IPS DF 19.7 (cell line): ENCODE measurements around the gene IGFBP5.

Experiments used
- DNase-seq: peaks from one replicate; pipeline ENCODE4 v3.0.0-alpha.2; 2013; ENCODE audit warnings: low read depth, low spot score

Gene IGFBP5

GRCh38 chr2:216665717-216666116 is 29.6 kb downstream of the IGFBP5 start:
- DNase-seq, result peak; percentile 64

- no peak for DNase-seq
Observed at GRCh38 chr2:216665242-216665641, 30.1 kb downstream of the IGFBP5 start.

GRCh38 chr2:216664593-216665034 is 30.7 kb downstream of the IGFBP5 start:
- no peak for DNase-seq

DNA sequence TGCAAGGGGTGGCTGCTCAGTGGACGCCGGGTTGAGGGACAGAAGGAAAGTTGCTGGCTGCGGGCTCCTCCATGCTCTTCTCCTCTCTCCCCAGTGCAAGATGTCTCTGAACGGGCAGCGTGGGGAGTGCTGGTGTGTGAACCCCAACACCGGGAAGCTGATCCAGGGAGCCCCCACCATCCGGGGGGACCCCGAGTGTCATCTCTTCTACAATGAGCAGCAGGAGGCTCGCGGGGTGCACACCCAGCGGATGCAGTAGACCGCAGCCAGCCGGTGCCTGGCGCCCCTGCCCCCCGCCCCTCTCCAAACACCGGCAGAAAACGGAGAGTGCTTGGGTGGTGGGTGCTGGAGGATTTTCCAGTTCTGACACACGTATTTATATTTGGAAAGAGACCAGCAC is 31.5 kb downstream of the IGFBP5 start:
- no peak for DNase-seq

- DNase-seq, result no peak
Observed at GRCh38 chr2:216663106-216663505, 32.2 kb downstream of the IGFBP5 start.

DNA sequence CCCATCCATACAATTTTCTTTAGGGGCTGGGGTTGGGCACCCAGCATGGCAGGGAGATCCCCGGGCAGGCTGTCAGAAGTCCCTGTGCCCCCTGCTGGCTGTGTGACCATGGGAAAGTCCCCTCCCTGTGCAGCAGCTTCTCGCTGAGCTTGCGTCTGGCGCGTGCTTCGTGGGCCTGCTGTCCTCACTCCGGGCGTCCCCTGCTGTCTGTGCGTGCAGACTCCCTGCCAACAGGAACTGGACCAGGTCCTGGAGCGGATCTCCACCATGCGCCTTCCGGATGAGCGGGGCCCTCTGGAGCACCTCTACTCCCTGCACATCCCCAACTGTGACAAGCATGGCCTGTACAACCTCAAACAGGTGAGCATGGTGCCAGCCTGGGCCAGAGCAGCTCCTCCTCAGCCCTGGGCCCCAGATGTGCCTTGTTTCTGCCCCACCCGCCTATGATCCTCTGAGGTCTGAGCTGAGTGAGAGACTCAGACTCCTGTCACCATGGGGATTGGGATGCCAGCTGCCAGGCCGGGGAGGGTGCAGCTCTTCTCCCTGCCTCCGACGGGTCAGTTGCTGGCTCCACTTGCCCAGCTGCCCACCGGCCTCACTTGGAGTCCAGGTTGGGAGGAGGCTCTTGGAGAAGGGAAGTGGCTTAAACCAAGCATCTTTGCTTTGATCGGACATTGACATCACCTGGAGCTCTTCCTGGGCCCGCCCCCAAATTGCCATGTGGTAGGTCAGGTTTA is 33.5 kb downstream of the IGFBP5 start:
- no peak for DNase-seq

DNA sequence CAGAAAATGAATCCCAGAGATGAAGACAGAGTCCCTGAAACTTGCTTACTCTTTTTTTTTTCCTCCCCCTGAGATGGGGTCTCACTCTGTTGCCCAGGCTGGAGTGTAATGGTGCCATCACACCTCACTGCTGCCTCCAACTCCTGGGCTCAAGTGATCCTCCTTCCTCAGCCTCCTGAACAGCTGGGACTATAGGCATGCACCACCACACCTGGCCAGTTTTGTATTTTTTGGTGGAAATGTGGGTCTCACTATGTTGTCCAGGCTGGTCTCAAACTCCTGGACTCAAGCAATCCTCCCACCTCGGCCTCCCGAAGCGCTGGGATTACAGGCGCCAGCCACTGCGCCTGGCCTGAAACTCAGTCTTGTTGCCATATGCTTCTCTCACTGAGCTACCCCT is 34.3 kb downstream of the IGFBP5 start:
- DNase-seq, result no peak

DNA sequence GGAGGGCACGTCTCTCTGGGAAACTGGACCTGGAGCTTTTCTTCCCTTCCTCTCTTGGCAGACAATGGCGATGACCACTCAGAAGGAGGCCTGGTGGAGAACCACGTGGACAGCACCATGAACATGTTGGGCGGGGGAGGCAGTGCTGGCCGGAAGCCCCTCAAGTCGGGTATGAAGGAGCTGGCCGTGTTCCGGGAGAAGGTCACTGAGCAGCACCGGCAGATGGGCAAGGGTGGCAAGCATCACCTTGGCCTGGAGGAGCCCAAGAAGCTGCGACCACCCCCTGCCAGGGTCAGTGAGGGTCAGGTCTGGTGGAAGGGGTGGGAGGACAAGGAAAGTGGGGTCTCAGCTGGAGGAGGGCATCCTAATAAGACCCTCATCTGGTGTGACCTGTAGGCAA is 34.9 kb downstream of the IGFBP5 start:
- DNase-seq, result no peak

GRCh38 chr2:216659276-216659675 is 36.1 kb downstream of the IGFBP5 start:
- no peak for DNase-seq

- DNase-seq, result no peak
Observed at GRCh38 chr2:216658757-216659156, 36.6 kb downstream of the IGFBP5 start.

DNA sequence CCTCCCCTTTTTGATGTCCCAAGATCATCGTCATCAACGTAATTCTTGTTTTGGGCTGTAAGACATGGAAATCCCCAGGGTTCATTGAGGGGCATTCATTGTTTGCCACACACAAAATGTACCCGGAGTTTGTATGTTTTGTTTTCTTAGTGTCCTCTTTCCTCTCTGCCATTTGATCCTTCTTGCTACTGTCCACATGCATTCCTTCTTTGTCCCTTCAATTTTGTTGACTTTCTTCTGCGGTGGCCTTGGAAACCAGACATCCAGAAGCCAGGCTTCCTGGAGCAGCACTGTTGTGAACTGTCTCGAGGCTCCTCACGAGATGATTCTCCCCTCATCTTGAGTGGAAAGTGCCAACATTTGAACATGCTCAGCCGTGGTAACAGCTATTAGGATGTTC is 37.4 kb downstream of the IGFBP5 start:
- no peak for DNase-seq

DNA sequence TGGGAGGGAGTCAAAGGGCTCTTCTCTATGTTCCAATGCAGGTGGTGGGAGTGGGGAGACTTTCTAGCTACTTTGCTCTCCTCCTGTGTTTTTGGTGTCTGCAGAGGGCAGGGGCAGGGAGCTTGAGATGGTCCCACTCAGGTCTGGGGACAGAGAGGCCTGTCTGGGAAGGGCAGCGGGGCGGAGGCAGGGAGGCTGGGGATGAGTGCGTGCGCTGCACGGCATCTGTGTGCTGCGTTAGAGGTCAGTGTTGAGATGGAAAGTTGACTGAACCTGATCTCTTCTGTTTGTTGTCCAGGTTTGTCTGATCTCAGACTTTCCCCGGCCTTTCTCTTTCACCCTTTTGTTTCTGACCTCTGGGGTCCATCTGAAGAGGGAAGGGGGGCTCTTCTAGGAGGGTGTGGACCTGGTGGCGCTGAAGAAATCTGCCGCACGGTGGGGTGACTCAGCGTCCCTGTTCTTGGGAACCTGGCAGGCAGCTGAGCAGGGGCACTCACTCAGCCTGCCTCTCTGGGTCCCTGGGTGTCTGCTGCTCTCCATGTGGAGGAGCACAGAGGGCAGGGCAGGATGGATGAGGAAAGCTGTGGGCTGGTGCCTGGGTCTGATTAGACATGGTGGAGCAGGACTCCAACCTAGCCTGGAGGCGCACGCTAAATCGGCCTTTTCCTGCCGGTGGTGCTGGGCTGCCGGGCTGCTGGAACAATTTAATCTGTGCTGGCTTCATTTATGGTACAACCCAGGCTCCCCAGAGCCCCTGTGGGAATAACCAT is 38.1 kb downstream of the IGFBP5 start:
- DNase-seq, result no peak

DNA sequence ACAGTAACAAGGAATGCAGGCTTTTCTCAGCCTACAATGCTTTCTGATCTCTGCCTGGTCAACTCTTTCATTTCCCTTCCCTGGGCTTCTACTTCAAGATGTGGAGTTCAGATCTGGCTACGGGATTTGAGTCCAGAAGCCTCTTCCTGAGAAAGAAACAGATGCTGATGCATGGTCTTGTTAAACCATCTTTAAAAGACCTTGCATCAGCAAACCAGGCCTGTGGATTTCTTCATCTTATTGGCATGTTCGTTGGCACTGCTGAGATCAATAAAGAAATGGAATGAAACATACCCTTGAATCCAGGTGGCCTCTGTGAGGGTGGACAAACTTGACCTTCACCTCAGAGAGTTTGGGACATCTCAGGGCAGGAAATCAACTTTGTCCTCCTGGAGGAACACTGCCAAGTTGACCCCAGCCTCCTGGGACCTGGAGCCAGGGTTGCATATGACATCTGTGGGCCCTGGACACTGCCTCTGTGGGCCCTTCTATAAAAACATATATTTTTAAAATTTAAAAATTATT is 40.8 kb downstream of the IGFBP5 start:
- no peak for DNase-seq

- no peak for DNase-seq
Observed at GRCh38 chr2:216653931-216654365, 41.4 kb downstream of the IGFBP5 start.

DNA sequence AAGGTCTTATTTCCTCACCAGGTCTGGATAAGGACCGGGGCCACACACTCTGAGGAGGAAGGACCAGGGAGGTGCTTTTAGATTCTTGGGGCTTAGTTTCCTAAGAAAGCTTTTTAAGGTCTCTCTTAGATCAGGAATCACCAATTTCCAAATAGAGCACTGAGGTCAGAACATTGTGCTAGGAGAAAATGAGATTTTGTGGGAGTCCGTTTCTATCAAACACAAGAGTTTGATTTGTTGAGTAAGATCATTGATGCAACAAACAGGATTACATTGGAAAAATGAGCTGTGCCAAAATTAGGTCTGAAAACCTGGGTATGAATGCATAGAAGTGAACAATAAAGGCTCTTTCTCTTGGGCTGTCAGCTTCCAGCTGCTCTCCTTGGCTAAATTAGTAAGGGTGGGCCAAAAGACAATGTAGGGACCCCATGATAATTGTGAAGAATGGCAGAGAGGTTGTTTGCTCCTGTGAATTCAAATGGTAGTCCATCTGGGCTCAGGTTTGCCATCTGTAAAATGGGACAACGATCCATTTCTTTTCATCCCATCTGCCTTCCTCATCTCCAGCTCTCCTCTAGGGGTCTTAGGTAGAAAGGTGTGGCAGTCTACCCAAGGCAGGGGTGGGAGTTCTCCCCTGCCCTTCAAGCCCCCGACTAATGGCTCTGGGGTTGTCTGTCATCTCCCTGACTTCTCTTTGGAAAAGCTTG is 42.1 kb downstream of the IGFBP5 start:
- no peak for DNase-seq

- no peak for DNase-seq
Observed at GRCh38 chr2:216652566-216652965, 42.8 kb downstream of the IGFBP5 start.

GRCh38 chr2:216651351-216651881 is 43.9 kb downstream of the IGFBP5 start:
- no peak for DNase-seq

DNA sequence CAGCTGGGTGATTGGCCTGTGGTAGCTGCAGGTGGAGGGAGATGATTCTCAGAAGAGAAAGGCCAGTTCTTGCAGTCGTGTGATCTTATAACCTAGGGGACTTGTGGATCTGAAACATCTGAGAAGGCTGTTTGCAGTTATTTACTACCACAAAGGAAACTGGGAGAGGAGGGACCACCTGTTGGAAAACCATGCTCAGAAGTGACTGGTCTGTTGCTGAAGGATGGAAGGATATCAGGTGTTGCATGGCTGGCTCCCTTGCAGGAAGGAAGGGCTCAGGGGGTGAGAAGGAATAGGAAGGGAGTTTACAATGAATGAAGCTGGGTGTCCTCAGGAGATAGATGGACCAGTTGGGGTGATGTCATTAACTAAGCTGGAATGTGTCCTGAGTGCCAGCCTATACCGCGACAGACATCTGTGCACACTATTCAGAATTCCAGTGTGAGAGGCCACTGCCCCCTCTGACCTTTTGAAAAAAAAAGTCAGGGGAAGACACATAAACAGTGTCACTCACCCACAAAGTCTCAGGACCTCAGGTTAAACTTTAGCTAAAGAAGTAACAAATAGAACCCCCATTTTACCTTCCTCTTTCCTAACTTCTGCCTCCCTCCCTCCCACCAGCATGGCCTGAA is 44.6 kb downstream of the IGFBP5 start:
- no peak for DNase-seq

- no peak for DNase-seq
Observed at GRCh38 chr2:216649574-216649973, 45.8 kb downstream of the IGFBP5 start.

DNA sequence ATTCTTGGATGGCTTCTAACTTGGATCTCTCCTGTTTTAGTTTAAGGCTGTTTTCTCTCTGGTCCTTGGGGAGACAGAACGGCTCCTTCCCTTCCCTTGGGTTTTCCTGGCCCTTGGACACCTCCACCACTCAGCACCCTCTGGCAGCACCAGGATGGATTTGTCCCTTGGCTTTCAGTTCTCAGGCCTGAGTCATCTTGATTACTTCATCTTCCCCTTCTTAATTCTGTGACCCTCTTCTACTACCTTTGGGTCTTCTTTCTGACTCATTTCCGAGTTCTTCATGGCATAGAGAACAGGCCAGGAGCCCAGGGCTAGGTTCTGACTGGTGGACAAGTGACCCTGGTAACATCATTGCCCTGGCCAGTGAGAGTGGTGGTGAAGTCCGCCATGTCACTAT is 47.2 kb downstream of the IGFBP5 start:
- no peak for DNase-seq

DNA sequence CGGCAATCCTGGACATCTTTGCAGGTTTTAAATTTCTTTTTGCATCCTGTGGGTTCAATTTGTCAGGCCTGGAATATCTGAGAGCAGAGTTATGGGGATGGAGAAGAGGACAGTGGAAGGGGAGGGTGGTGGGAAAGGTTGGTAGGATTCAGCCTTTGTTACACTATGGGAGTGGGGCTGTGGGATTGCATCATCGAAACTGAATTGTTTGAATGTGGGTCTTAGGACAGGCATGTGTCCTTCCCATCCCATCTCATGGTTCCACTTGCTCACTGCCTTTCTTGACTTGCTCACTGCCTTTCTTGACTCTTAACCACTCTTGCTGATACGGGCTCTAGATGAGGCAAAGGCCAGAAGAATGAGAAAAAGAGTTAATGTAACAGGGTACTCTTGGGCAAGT is 49.2 kb downstream of the IGFBP5 start:
- DNase-seq, result no peak

GRCh38 chr2:216645636-216645950 is 49.8 kb downstream of the IGFBP5 start:
- DNase-seq, result no peak
